OCI-LY3 (cell line): ENCODE data around the gene INHBA.
A peak's percentile ranks its signal among the peaks of the same experiment; 100 is the strongest.

Experiments used
- H2AFZ ChIP-seq: fragments of 200-600, 300-600 bp; shearing (Covaris generic); 2 replicates; pipeline ENCODE4 v1.6.0; 2014; ENCODE audit warnings: antibody characterized with exemption, low read depth, low read length
- H3K27ac ChIP-seq: fragments of 200-600, 300-600 bp; sonication (generic); 2 replicates; pipeline ENCODE4 v1.5.1; 2014; ENCODE audit warnings: mild to moderate bottlenecking, low read length, moderate library complexity, mixed read lengths
- H3K27me3 ChIP-seq: fragments of 200-600, 300-600 bp; sonication (generic); 2 replicates; pipeline ENCODE4 v1.6.1; 2014; ENCODE audit warnings: low read depth, low read length, mixed read lengths
- H3K36me3 ChIP-seq: fragments of 200-600, 300-600 bp; sonication (generic); replicated peaks from 2 replicates; pipeline ENCODE3; 2014; ENCODE audit warnings: low read depth, low read length, mixed read lengths
- H3K4me1 ChIP-seq: fragments of 300-600, 200-600 bp; sonication (generic); 2 replicates; pipeline ENCODE4 v1.6.1; 2014; ENCODE audit warnings: low read length, mixed read lengths
- H3K4me2 ChIP-seq: fragments of 200-600, 300-600 bp; sonication (generic); 2 replicates; pipeline ENCODE4 v1.6.1; 2014; ENCODE audit warnings: low read length, mixed read lengths
- H3K4me3 ChIP-seq: fragments of 300-600, 200-600 bp; sonication (generic); 2 replicates; pipeline ENCODE4 v1.5.1; 2014; ENCODE audit warnings: antibody characterized with exemption, mild to moderate bottlenecking, low read length, moderate library complexity
- H3K79me2 ChIP-seq: fragments of 300-600, 200-600 bp; shearing (Covaris generic); 2 replicates; pipeline ENCODE4 v1.6.1; 2014; ENCODE audit warnings: mild to moderate bottlenecking, low read length, mixed read lengths
- H3K9ac ChIP-seq: fragments of 300-600, 200-600 bp; shearing (Covaris generic); 2 replicates; pipeline ENCODE4 v1.6.0; 2014; ENCODE audit warnings: mild to moderate bottlenecking, low read length, moderate library complexity
- H3K9me3 ChIP-seq: fragments of 200-600, 300-600 bp; shearing (Covaris generic); 2 replicates; pipeline ENCODE4 v1.6.1; 2014; ENCODE audit warnings: low read length, mixed read lengths; ENCODE audit not compliant: insufficient read depth
- H4K20me1 ChIP-seq: fragments of 200-600, 300-600 bp; sonication (generic); 2 replicates; pipeline ENCODE4 v1.6.1; 2016; ENCODE audit warnings: low read length, mixed read lengths; ENCODE audit not compliant: insufficient read depth
- EZH2phosphoT487 ChIP-seq: fragments of 200-600 bp; shearing (Covaris generic); IDR thresholded peaks from 2 replicates; pipeline ENCODE4 v1.6.1; 2018; ENCODE audit warnings: antibody characterized with exemption, mixed run types, low read depth
- TF ChIP-seq, protein P1 (sequence below): fragments of 200-600, 300-600 bp; sonication (generic); IDR thresholded peaks from 2 replicates; pipeline ENCODE4 v1.5.1; 2014; ENCODE audit warnings: antibody characterized with exemption, low read length, low read depth

The INHBA gene

DNA sequence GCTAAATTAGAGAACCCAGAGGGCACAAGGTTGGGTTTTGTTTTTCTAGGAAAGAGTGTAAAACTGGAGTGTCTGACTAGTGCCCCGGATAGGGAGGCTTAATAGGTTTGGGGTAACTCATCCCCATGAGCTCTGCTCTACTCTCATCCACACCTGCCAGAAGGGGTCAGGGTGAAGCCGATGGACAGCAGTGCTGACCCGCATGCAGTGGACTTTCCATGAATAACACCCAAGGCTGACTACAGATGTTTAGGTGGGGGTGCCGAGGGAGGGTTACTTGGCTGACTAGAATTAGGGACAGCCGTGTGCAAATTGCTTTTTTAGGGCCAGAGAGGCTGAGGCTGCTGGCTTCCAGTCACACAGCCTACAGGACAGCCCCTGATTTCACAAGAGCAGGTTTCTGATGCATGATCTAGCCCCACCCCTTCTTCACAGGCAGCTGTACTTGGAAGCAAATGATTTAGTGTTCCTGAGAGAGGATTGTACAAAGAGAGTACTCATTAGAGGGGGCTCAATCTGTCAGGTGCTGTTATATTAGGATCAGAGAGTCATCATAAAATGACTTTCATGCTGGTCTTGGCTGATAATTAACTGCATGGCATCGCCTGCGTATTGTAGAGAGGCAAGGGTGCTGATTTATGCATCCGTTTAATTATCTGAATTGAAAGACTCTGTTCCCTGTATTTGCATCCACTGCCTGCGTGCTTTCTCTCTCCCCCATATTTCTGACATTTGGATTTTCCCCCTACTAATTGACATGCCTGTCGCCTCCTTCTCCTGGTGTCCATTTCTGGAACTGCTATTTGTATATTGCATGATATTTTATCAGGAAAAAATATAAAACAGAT, 9.5 kb downstream of the INHBA start:
- H3K27me3 ChIP-seq = no peaks in the 10 kb centered on the region
- peak overlapping the region; percentile 52 for H3K4me3 ChIP-seq
- no peaks in the 10 kb centered on the region for H3K79me2 ChIP-seq
- peak overlapping the region; percentile 70 for H3K4me2 ChIP-seq
- no peaks in the 10 kb centered on the region for H3K9me3 ChIP-seq
- peaks cover 41% of the 10 kb centered on the region for H3K4me1 ChIP-seq
- H4K20me1 ChIP-seq = no peaks in the 10 kb centered on the region
- H2AFZ ChIP-seq = 0 out of 2 replicates have a peak overlapping the region, but pooled peaks have one; percentile 34
- no peaks in the 10 kb centered on the region for H3K36me3 ChIP-seq
- H3K27ac ChIP-seq = peak overlapping the region; percentile 69
- peak overlapping the region; percentile 18; the same call in 1 of the 2 replicates for H3K9ac ChIP-seq
- TF ChIP-seq EZH2phosphoT487 = no peak
- TF ChIP-seq, protein P1, sequence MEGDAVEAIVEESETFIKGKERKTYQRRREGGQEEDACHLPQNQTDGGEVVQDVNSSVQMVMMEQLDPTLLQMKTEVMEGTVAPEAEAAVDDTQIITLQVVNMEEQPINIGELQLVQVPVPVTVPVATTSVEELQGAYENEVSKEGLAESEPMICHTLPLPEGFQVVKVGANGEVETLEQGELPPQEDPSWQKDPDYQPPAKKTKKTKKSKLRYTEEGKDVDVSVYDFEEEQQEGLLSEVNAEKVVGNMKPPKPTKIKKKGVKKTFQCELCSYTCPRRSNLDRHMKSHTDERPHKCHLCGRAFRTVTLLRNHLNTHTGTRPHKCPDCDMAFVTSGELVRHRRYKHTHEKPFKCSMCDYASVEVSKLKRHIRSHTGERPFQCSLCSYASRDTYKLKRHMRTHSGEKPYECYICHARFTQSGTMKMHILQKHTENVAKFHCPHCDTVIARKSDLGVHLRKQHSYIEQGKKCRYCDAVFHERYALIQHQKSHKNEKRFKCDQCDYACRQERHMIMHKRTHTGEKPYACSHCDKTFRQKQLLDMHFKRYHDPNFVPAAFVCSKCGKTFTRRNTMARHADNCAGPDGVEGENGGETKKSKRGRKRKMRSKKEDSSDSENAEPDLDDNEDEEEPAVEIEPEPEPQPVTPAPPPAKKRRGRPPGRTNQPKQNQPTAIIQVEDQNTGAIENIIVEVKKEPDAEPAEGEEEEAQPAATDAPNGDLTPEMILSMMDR = 0 out of 2 replicates have a peak, but pooled peaks have one; percentile 20

DNA sequence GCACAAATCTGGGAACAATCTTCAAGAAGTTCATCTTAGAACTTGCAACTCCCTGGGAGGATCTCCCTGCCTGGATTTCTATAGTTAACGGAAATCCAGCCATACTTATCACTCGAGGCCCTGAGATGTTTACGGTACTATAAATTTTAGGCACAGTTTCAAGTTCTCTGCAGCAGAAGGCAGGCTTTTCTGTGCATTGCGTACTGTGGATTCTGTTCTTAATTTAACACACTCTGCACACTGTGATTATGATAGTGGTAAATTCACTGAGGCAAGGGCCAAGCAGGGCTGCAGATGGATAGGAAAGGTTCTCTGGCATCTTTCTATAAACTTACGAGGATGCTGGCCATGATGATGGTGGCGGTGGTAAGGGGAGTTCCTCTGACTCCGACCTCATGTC, 10.6 kb downstream of the INHBA start:
- Histone ChIP-seq H3K4me2 (peak overlapping the region; percentile 70), H4K20me1 (no peaks in the 10 kb centered on the region)

DNA sequence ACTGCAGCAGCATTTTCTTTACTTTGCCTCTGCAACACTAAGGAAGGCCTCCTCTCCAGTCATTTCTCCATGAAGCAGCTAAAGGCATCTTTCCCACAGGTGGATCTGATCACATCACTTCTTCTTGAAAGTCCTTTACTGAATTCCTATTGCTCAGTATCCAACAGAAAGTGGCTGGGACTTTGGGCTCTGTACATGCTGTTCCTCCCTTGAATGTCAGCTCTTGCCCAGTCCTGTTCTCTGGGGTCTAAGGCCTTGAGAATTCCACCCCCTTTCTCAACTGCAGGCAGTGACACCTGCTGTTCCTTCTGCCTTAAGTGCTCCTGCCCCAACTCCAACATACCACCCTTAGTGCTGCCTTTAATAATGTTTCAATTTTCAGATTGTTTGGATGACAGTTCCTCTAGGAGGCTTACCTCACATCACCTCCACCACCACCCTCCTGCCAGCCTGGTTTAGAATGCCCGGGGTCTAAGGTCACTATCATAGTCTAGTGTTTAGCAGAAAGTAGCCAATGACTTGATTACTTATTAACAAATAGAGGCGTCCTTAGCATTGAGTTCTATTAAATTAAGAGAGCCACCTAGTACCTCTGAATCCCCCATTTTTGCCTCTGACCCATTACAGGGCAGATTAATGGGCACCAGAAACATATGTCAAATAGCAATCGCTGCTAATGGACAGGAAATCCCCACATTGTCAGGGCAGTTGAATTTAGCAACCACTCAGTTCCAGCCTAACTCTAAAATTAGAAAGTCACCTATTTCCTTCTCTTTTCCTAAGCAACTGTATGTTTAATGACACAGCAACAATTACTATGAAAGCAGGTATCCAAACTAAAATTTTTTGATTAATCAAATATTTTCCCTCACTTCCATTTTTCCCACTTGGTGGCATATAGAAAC, 11.4 kb downstream of the INHBA start:
- TF ChIP-seq, protein P1 = peak; percentile 13
- TF ChIP-seq EZH2phosphoT487 = no peak
- peaks cover 41% of the 10 kb centered on the region for H3K4me1 ChIP-seq
- H2AFZ ChIP-seq = no peak overlapping the region
- H3K4me3 ChIP-seq = no peak overlapping the region
- no peaks in the 10 kb centered on the region for H3K27me3 ChIP-seq
- no peak overlapping the region for H3K9ac ChIP-seq
- H3K27ac ChIP-seq = no peak overlapping the region
- H3K4me2 ChIP-seq = no peak overlapping the region; the same call in 1 of the 2 replicates
- H3K9me3 ChIP-seq = no peaks in the 10 kb centered on the region
- no peaks in the 10 kb centered on the region for H3K79me2 ChIP-seq
- H3K36me3 ChIP-seq = no peaks in the 10 kb centered on the region
- H4K20me1 ChIP-seq = no peaks in the 10 kb centered on the region

More for the DNA sequence above, 10.6 kb downstream of the INHBA start:
- no peak overlapping the region for H3K9ac ChIP-seq
- H3K27ac ChIP-seq = no peak overlapping the region
- no peaks in the 10 kb centered on the region for H3K79me2 ChIP-seq
- no peaks in the 10 kb centered on the region for H3K9me3 ChIP-seq
- peak overlapping the region; percentile 34; the same call in 1 of the 2 replicates for H2AFZ ChIP-seq
- no peak for TF ChIP-seq EZH2phosphoT487
- TF ChIP-seq, protein P1 = no peak
- H3K4me3 ChIP-seq = no peak overlapping the region
- H3K36me3 ChIP-seq = no peaks in the 10 kb centered on the region
- H3K27me3 ChIP-seq = no peaks in the 10 kb centered on the region
- peaks cover 41% of the 10 kb centered on the region for H3K4me1 ChIP-seq

DNA sequence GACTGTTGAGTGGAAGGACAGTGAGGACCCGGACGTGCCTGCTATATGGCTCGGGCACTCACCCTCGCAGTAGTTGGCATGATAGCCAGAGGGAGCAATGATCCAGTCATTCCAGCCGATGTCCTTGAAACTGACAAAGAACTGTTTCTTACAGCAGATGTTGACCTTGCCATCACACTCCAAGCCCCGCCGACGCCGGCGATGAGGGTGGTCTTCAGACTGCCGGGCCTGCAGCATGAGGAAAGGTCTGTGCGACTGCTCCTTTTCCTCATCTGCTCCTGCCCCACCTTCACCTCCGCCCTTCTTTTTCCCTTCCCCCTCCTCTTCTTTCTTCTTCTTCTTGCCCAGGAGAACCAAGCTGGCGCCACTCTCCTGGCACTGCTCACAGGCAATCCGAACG, 13.1 kb downstream of the INHBA start:
- Histone ChIP-seq H3K4me3 (no peak overlapping the region), H3K79me2 (no peaks in the 10 kb centered on the region), H3K27me3 (no peaks in the 10 kb centered on the region), H4K20me1 (no peaks in the 10 kb centered on the region), H3K9me3 (no peaks in the 10 kb centered on the region), H3K4me1 (peaks cover 45% of the 10 kb centered on the region), H3K36me3 (no peaks in the 10 kb centered on the region), H2AFZ (no peak overlapping the region), H3K9ac (no peak overlapping the region), H3K27ac (no peak overlapping the region), H3K4me2 (no peak overlapping the region)
- TF ChIP-seq, protein P1 = no peak
- no peak for TF ChIP-seq EZH2phosphoT487
